ENCODE measurements around the gene TRAF2. TPM values are rescaled to one million over a fixed set of nuclear protein-coding genes. Genes with fewer than 3 reads are reported as not detected.
"Not testable (repeated sequence)": the region's sequence is repeated elsewhere in the genome, so short reads cannot be mapped to it uniquely, and the experiment has no call there.

Gene TRAF2
- polyA plus RNA-seq, 2 of the 4 experiments (the other 2 are of a cell fraction) = 23.8 to 39.5 TPM

DNA sequence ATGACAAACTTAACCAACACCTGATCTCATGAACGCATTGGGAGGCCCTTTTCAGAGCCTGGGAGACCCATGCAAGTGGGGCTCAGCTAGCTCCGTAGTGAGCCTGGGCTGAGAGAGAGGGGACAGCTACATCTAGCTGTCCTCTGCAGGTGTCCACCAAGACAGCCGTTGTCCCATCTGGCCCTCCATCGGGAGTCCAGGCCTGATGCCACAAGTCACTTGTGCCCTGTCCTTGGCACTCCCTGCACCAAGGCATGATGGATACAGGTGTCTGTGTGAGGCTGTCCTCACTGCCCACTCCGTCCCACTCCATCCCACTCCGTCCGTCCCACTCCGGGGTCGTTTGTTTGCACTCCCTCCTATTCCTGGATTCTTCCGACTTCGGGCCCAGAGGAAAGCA is 17.7 kb upstream of the TRAF2 start:
- DNase-seq (ENCODE audit: low read depth in 1 of 2, low spot score in 1 of 2) = no peak
- FAIRE-seq = no peak
- Histone ChIP-seq H3K27ac (no peak overlapping the region), H3K9me3 (peaks cover 40% of the 10 kb centered on the region), H3K4me2 (no peak overlapping the region), H3K4me1 (peaks cover 21% of the 10 kb centered on the region), H3K4me3 (no peak overlapping the region)
- TF ChIP-seq RAD21 (conservative IDR thresholded peaks at IDR 0.05 in 1 of 2, IDR thresholded peaks at IDR 0.05 in 1 of 2) (no peak), RFX5 (IDR thresholded peaks at IDR 0.05) (no peak), GATA3 (IDR thresholded peaks at IDR 0.05; ENCODE audit: borderline replicate concordance) (no peak), CEBPB (IDR thresholded peaks at IDR 0.05) (no peak), RNF2 (IDR thresholded peaks at IDR 0.05; ENCODE audit: borderline replicate concordance, low read depth) (no peak), NR3C1 (IDR thresholded peaks at IDR 0.05) (no peak), ZC3H11A (IDR thresholded peaks at IDR 0.05) (no peak), SMC3 (IDR thresholded peaks at IDR 0.05) (no peak), TP53 (CRISPR knock-in tag; IDR thresholded peaks at IDR 0.05) (no peak), PHF8 (IDR thresholded peaks at IDR 0.05; ENCODE audit: borderline replicate concordance, low read depth) (no peak)
- TF ChIP-seq, protein P1, sequence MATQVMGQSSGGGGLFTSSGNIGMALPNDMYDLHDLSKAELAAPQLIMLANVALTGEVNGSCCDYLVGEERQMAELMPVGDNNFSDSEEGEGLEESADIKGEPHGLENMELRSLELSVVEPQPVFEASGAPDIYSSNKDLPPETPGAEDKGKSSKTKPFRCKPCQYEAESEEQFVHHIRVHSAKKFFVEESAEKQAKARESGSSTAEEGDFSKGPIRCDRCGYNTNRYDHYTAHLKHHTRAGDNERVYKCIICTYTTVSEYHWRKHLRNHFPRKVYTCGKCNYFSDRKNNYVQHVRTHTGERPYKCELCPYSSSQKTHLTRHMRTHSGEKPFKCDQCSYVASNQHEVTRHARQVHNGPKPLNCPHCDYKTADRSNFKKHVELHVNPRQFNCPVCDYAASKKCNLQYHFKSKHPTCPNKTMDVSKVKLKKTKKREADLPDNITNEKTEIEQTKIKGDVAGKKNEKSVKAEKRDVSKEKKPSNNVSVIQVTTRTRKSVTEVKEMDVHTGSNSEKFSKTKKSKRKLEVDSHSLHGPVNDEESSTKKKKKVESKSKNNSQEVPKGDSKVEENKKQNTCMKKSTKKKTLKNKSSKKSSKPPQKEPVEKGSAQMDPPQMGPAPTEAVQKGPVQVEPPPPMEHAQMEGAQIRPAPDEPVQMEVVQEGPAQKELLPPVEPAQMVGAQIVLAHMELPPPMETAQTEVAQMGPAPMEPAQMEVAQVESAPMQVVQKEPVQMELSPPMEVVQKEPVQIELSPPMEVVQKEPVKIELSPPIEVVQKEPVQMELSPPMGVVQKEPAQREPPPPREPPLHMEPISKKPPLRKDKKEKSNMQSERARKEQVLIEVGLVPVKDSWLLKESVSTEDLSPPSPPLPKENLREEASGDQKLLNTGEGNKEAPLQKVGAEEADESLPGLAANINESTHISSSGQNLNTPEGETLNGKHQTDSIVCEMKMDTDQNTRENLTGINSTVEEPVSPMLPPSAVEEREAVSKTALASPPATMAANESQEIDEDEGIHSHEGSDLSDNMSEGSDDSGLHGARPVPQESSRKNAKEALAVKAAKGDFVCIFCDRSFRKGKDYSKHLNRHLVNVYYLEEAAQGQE (IDR thresholded peaks at IDR 0.05) = no peak
- TF ChIP-seq, protein P2, sequence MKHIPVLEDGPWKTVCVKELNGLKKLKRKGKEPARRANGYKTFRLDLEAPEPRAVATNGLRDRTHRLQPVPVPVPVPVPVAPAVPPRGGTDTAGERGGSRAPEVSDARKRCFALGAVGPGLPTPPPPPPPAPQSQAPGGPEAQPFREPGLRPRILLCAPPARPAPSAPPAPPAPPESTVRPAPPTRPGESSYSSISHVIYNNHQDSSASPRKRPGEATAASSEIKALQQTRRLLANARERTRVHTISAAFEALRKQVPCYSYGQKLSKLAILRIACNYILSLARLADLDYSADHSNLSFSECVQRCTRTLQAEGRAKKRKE (CRISPR knock-in tag; IDR thresholded peaks at IDR 0.05; ENCODE audit: low read depth) = no peak
- ChIA-PET CTCF (interaction anchor here (0.8 to 1.3 kb wide), 2 partner anchors 13 to 25 kb away, joined by 3 to 4 read pairs; no protein-coding TSS in a partner anchor), POLR2A (interaction anchor here (2.5 kb wide), 1 partner anchor 13 kb away, joined by 10 read pairs; no protein-coding TSS in a partner anchor)
- WGBS (ENCODE audit: missing lambda C conversion rate) = 84% methylated on average over 11 of the region's 11 CpGs
- no peak for ATAC-seq

DNA sequence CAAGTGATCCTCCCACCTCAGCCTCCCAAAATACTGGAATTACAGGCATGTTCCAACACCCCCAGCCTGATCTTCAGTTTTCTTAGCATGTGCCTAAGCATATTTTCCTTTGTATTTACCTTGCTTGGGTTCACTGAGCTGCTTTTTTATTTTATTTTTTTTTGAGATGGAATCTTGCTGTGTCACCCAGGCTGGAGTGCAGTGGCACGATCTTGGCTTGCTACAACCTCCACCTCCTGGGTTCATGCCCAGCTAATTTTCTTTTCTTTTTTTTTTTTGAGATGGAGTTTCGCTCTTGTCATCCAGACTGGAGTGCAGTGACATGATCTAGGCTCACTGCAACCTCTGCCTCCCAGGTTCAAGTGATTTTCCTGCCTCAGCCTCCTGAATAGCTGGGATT is 16.7 kb upstream of the TRAF2 start:
- ATAC-seq; H3K4me2 ChIP-seq; FAIRE-seq; DNase-seq (ENCODE audit: low read depth in 1 of 2, low spot score in 1 of 2); H3K4me3 ChIP-seq; H3K27ac ChIP-seq: not testable (repeated sequence)
- POLR2A ChIA-PET = interaction anchor here (0.7 to 2.5 kb wide), 3 partner anchors 12 to 17 kb away, joined by 3 to 10 read pairs (median 4); partner anchors contain the start of gene TRAF2
- 90% methylated on average over 2 of the region's 2 CpGs for WGBS (ENCODE audit: missing lambda C conversion rate)
- Histone ChIP-seq H3K9me3 (peaks cover 40% of the 10 kb centered on the region), H3K4me1 (peaks cover 12% of the 10 kb centered on the region; the same call in 2 of the 3 replicates)
- CTCF ChIA-PET = interaction anchor here (0.6 to 2.2 kb wide), 11 partner anchors 9 to 165 kb away, joined by 3 to 11 read pairs (median 4); partner anchors contain the start of gene PAXX

DNA sequence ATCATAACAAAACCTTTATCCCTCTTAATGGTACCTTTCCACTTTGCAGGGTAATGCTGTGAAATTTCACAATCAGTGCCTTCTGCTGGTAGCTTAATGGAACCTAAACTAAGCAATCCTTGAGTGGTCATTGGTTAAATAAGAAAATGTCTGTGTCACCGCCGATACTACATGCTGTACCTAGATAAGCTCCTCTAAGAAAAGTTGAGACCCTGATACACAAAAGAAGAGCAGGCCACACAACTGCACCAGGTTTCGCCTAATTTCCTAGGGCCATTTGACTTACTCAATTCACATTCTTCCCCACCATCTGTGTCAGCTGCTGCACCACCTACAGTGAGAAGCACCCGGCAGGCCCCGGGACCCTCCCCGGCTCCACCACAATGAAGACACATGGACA is 11.2 kb upstream of the TRAF2 start:
- Histone ChIP-seq H3K4me3 (no peak overlapping the region), H3K4me2 (no peak overlapping the region), H3K9me3 (peaks cover 23% of the 10 kb centered on the region; the same call in 2 of the 3 replicates), H3K4me1 (no peaks in the 10 kb centered on the region), H3K27ac (no peak overlapping the region)
- TF ChIP-seq, protein P3, sequence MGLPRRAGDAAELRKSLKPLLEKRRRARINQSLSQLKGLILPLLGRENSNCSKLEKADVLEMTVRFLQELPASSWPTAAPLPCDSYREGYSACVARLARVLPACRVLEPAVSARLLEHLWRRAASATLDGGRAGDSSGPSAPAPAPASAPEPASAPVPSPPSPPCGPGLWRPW (IDR thresholded peaks at IDR 0.05) = no peak
- no peak for TF ChIP-seq RAD21 (conservative IDR thresholded peaks at IDR 0.05 in 1 of 2, IDR thresholded peaks at IDR 0.05 in 1 of 2)
- TF ChIP-seq, protein P1 (IDR thresholded peaks at IDR 0.05) = no peak
- no peak for TF ChIP-seq HOXB5 (CRISPR knock-in tag; IDR thresholded peaks at IDR 0.05)
- TF ChIP-seq CHD2 (IDR thresholded peaks at IDR 0.05; ENCODE audit: low read length, partially characterized antibody) = no peak
- TF ChIP-seq EP300 (IDR thresholded peaks at IDR 0.05) = no peak
- no peak for TF ChIP-seq JUNB (IDR thresholded peaks at IDR 0.05)
- TF ChIP-seq CBX8 (IDR thresholded peaks at IDR 0.05) = no peak
- ChIA-PET CTCF (interaction anchor here (1.4 kb wide), 1 partner anchor 11 kb away, joined by 5 read pairs; the partner anchor contains the start of gene TRAF2), POLR2A (interaction anchor here (0.7 to 1.1 kb wide), 3 partner anchors 9 to 348 kb away, joined by 3 to 4 read pairs (median 4); partner anchors contain the start of gene EDF1)
- no peak for FAIRE-seq
- ATAC-seq = no peak
- no peak for DNase-seq (ENCODE audit: low read depth in 1 of 2, low spot score in 1 of 2)
- 92% methylated on average over 6 of the region's 6 CpGs for WGBS (ENCODE audit: missing lambda C conversion rate)
